Erythroblast (primary cell): ENCODE results near the gene UNC5CL.

Experiments used
- DNase-seq, 2 experiments: peaks; one replicate each; lab custom pipeline; 2025; lab: John Stamatoyannopoulos, UW
- GATA1 ChIP-seq: IDR thresholded peaks from 2 replicates; pipeline ENCODE4 v1.6.1; 2011; ENCODE audit warnings: low read depth, mild to moderate bottlenecking, control low read depth, low read length, moderate library complexity
- POLR2A ChIP-seq: IDR thresholded peaks from 2 replicates; pipeline ENCODE4 v1.6.1; 2011; ENCODE audit warnings: mild to moderate bottlenecking, low read length

UNC5CL gene

DNA sequence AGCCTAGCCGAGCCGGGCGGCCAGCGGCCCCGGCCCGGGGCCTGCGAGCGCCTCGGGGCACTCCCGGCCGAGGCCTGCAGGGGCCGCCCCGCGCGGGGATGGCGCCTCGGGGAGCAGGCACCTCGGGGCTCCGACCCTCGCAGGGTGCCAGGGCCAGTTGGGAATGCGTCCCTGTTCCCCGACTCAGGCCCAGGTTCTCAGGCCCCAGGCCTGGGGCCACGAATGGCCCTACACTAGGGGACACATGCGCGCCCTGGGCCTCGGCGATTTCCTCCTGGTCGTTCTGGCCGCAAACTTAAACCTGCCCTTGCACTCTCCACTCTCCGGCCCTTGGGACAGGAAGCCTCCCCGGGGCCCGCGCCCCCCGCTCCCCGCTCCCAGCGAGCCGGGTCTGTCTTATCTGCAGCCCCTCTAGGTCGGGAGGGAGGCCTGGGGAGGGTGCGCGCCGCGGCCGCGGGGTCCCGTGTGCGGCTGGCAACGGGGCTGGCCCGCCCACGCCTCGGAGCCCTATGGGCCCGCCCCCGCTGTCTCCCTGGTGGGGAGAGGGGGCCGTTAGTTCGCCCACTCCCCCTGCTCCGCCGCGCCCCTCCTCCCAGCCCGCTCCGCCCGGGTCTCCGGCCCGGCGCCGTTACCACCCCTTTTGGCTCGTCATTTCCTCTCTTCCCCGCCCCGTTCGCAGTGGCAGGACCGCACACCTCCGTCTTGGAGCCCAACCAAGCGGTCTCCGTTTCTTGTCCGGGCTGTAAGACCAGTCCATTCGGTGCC lies 34.4 kb upstream of the UNC5CL start:
- TF ChIP-seq POLR2A = peak; percentile 88
- TF ChIP-seq GATA1 = no peak
- DNase-seq = peak; percentile 90 to 91

DNA sequence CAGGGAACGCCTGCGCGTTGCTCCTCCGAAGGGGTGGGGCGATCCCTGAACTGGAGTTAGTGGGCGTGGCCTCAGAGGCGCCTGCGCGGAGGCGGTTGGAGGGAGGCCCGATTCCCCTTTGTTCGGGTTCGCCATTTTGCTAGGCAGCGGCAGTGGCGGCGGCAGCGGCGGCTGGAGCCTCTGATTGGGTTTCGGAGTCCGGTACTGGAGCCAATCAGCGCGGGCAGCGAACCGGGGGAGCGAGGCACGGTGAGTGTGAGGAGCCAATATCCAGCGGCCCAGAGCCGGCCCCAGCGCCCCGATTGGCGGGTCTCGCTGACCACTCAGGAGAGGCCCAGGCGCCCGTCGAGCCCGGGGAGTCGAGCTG lies 33.8 kb upstream of the UNC5CL start, which contains the start of gene NFYA:
Gene NFYA (plus strand): TSS at position 139 of the 367 bp plus-strand sequence. CDS start 6,116 bp downstream, outside the sequence.
- DNase-seq = peak; percentile 100
- TF ChIP-seq POLR2A = no peak
- no peak for TF ChIP-seq GATA1

DNA sequence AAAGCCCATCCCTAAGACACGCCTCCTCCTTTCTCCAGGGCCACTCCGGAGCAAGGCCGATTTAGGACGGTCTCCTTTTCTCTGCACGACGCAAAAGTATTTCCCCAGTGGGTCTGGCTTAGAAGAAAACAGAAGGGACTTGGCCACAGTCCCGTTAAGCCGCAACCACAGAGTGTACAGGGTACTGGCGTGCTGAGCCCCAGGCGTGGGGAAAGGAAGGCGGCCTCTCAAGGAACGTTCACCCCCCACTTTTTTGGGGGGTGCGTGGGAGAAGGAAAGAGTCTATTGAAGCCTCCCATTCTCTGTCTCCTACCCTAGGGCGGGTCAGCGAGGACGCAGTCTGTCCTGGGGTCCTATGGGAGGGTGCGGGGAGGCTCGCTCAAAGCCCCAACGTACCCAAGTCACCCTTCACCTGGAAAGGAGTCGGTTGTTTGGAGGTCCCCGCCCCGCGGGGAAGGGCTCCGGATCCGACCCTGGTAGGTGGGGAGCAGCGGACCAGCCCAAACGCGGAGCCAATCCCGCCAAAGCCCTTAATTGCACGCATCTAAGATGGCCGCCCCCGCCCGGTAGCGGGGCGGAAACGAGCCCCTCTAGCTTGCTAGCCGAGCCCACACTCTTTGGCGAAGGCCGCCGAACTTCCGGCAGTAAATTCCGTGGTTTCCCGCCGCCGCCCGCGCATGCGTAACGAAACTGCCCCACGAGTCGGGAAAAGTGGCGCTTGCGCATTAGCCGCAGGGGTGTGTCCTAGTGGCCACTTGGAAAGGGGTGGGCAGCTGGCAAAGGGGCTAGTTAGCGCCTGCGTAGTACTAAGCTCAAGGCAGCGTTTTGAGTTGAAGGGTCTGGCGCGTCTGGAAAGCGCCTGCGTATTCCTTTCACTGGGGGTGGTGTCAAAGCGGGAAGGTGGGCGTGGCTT lies 33.2 kb upstream of the UNC5CL start, which contains the start of gene OARD1:
Gene OARD1 (minus strand): TSS at position 434 of the 913 bp plus-strand sequence. CDS start 722 bp downstream, outside the sequence.
- TF ChIP-seq POLR2A (peak; percentile 91), GATA1 (no peak)
- peak; percentile 100 for DNase-seq

DNA sequence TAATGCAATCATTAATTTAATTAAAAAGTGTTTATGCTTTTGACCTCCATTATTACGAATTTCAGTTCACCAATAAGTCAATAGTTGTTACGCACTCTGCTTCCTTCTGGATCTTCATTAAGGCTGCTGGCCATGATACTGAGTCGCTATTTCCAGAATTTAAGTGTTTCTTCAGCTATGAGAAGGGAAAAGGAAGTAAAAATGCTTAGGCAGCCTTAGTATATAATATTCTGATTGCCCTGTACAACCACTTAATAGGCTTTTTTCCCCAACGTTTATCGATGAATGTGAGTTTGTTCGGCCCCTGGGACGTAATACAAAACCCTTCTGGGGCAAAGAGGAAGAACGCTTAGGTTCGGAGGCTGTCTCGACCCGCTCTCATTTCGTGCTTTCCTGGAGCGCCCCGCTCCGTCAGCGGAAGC lies 32.5 kb upstream of the UNC5CL start:
- TF ChIP-seq POLR2A (no peak), GATA1 (no peak)
- no peak for DNase-seq

DNA sequence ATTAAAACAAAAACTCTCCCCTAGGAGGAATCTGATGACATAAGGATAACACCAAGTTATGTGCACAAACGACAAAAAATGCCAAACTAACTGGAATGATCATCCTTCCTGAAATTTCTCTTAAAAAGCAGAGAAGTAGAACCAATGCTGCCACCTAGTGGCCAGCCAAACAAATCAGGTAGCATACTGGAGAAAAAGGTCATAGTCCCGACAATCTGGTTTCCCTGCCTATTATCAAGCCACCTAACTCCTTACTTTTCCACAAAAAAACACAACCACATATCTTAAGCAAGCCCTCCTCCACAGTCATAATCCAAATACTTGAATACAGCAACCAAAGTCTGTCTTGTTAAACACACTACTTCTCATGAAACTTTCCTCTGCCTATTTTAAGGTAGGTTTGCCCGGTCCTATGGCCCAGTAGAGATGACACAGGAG lies 27.9 kb upstream of the UNC5CL start:
- no peak for TF ChIP-seq POLR2A
- no peak for TF ChIP-seq GATA1
- DNase-seq = peak; percentile 85 to 92

DNA sequence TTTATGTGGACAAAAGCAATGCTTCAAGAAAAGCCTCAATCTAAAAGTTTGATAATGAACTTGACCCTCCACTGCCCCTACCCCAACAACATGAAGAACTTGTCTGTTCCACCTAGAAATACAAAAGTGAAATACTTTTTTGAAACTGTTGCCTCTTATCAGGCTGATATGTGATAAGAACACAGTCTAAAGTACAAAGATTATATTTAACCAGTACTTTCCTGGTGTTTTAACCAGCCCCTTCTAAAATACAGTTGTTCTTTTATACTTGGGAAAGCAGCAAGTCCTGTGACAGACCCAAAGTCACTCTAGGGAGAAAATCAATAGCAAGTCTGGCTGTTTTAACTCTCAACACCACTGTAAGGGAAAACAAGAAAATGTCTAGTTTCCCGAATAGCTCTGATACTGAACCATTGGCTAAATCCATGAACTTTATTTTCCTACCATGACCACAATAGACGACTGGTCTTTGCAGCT lies 26.6 kb upstream of the UNC5CL start:
- TF ChIP-seq GATA1 = no peak
- no peak for TF ChIP-seq POLR2A

DNA sequence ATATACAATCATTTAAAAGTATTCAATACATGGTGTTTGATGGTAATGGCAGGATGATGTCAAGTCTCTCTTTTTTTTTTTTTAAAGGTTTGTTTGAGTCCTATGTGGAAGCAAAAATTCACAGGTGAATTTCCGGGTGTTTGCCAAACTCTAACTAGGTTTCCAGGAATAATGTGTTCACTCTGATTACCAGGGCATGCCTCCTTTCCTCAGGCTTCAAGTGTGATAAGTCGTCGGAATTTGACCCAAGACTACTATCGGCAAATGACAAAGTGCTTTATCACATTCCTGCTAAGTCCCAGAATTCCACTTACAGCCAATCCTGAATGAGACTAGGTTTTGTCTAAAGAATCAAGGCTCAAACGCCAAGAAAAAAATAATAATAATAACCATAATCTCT lies 25.8 kb upstream of the UNC5CL start:
- no peak for DNase-seq

More for the DNA sequence above, 26.6 kb upstream of the UNC5CL start:
- no peak for DNase-seq

DNA sequence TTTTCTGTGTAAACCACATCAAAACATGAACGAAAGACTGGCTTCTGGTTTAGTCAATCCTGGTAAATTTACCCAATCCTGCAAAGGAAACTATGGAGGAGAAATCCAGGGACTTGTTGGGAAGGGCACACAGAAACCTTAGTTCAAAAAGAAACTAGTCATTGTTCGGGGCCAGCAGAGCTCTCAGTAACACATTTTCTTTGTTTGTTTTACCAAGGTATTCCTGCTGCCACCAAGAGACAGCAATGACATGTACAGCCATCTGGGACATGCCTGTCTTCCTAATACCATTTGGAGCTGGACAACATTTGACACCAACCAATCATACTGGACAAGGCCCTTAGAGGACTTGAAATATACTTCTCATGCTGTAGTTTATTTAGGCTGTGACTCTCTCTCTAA lies 24.9 kb upstream of the UNC5CL start:
- no peak for TF ChIP-seq GATA1
- no peak for TF ChIP-seq POLR2A
- DNase-seq = no peak

More for the DNA sequence above, 25.8 kb upstream of the UNC5CL start:
- no peak for TF ChIP-seq POLR2A
- TF ChIP-seq GATA1 = no peak

DNA sequence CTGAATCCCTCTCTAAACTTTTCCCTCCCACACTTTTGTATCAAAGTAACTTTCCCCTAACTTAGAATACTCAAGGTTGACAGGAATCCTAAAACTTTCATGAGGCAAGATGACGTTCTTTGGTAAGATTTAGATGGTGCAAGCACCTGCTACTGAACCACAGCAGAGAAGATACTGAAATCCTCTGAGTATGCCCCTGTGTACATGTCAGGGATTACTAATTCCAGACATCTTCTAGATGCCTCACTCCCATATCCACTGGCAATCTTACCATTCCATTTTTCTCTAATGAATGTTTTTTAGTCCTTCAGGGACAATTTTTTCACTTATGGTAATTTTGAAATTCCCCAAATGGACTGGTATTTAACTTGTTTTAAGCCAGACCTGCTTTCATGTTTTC lies 23.0 kb upstream of the UNC5CL start:
- TF ChIP-seq POLR2A (no peak), GATA1 (no peak)

DNA sequence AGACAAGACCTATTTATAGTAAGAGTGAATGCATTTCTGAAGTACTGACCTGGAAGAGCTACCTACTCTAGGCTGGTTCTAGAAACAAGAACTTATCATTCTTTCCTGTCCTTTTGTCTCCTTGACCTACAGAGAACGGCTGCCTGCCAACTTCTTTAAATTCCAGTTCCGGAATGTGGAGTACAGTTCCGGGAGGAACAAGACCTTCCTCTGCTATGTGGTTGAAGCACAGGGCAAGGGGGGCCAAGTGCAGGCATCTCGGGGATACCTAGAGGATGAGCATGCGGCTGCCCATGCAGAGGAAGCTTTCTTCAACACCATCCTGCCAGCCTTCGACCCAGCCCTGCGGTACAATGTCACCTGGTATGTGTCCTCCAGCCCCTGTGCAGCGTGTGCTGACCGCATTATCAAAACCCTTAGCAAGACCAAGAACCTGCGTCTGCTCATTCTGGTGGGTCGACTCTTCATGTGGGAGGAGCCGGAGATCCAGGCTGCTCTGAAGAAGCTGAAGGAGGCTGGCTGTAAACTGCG lies 22.2 kb upstream of the UNC5CL start:
- TF ChIP-seq GATA1 (no peak), POLR2A (no peak)
- DNase-seq = no peak

More for the DNA sequence above, 23.0 kb upstream of the UNC5CL start:
- no peak for DNase-seq

DNA sequence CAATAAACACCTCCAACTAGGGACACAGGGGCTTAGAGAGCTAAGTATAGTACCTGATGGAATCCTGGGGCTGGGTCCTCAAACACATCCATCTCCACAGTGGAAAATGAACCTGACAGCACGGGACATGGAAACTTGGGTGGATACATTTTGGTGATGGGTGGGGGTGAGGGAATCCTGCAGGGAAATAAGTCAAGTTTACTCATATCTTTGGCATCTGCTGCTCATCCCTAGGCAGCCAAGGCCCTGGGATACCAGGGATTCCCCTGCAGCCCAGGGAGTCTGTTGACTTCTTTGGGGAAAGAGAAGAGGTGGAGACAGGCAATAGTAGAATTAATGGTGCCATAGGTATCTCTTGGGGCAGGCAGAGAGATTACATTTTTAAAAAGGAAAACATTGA lies 20.5 kb upstream of the UNC5CL start:
- no peak for DNase-seq
- no peak for TF ChIP-seq GATA1
- no peak for TF ChIP-seq POLR2A

DNA sequence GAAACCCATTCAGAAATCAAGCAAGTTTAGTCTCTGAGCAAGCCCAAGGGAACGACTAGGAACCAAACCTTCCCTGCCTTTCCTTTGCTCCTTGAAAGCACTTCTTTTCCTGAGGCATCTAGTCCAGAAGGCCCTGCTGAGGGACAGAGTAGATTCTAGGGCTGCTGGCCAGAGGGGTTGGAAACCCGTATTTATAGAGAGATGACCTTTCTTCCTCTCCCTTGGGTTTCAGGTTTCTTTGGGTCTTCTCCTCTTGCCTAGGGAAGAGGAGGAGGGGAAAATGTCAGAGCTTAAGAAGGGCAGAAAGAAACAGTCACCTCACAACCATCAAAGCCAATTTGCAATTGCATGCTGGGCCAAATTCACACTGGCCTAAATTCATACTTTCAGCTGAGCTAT lies 19.8 kb upstream of the UNC5CL start:
- TF ChIP-seq POLR2A = no peak
- TF ChIP-seq GATA1 = no peak
- DNase-seq = no peak

DNA sequence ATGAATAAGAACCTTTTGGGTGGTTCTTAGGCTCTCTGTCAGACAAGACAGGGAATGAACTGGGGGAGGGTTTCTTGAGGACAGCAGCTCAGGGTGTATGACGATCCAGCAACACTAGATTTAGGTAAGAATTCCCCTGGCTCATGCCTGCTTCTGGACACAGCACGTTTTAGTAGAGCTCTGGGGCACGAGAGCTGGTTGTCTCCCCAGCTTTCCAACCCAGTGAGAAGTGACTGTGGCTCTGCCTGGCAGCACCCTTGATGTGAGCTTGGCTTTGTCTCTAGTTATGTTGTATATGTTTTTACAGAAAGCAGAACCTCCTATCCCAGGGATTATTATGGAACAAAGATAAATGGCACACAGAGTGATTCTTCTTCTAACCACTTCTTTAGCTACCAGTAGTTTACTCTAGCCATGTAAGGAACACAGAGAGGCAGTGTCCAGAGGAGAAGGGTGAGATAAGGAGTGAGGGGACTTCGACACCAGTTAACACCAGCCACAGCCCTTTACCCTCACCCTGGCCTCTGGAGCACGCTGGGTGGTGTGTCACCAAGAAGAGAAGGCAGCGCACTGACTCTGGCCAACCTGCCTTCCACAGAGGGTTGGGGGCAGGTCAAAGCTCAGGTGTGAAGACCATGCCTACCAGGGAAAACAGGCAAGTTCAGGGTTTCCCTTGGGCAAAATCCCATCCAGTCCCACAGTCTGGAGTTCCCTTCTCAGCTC lies 17.9 kb upstream of the UNC5CL start:
- peak; percentile 38 to 39 for DNase-seq
- no peak for TF ChIP-seq POLR2A
